PC-3 (cell line): ENCODE data around the gene PDS5A. TPM values are rescaled to one million over a fixed set of nuclear protein-coding genes. Genes with fewer than 3 reads are reported as not detected.
"Not testable (repeated sequence)": the region's sequence is repeated elsewhere in the genome, so short reads cannot be mapped to it uniquely, and the experiment has no call there.

Experiments
- ATAC-seq: fragments of 200-7000 bp; cut with Tn5 transposase; 2 replicates; pipeline ENCODE4 v1.9.1; 2020; ENCODE audit warnings: mild to moderate bottlenecking, moderate library complexity
- BruUV-seq: library from RNA; stranded (reverse); fragments of 400-500 nt; replicated peaks from 2 replicates; lab custom pipeline; 2021; lab: Mats Ljungman, UMichigan
- CTCF ChIA-PET: fragments of 300-600 bp; sonication (Branson Sonifier 250); formaldehyde crosslinking; loops from one replicate; lab custom pipeline; 2022; ENCODE audit warnings: antibody characterized with exemption; lab: Charles Lee
- POLR2A ChIA-PET: fragments of 300-600 bp; sonication (Branson Sonifier 250); formaldehyde crosslinking; loops from one replicate; lab custom pipeline; 2022; ENCODE audit warnings: antibody characterized with exemption; ENCODE audit not compliant: unreplicated experiment; lab: Charles Lee
- DNase-seq: peaks from one replicate; pipeline ENCODE4 v3.0.0-alpha.2; 2015
- H2AFZ ChIP-seq: fragments of 300-600 bp; sonication (generic); 2 replicates; pipeline ENCODE4 v1.6.0; 2016; ENCODE audit warnings: antibody characterized with exemption, low read length
- H3F3A ChIP-seq: fragments of 300-600 bp; sonication (generic); one replicate; pipeline ENCODE4 v1.6.0; 2017; ENCODE audit warnings: antibody characterized with exemption, low read length, control low read depth, mild to moderate bottlenecking; ENCODE audit not compliant: unreplicated experiment
- H3K27ac ChIP-seq: fragments of 300-600 bp; sonication (generic); 2 replicates; pipeline ENCODE4 v1.5.1; 2016; ENCODE audit warnings: mild to moderate bottlenecking, low read length
- H3K27me3 ChIP-seq: fragments of 300-600 bp; sonication (generic); 2 replicates; pipeline ENCODE4 v1.6.1; 2016; ENCODE audit warnings: low read length, mixed read lengths
- H3K36me3 ChIP-seq: fragments of 300-600 bp; sonication (generic); 2 replicates; pipeline ENCODE4 v1.6.1; 2016; ENCODE audit warnings: low read depth, mixed run types, low read length, mixed read lengths
- H3K4me1 ChIP-seq: fragments of 300-600 bp; sonication (generic); 2 replicates; pipeline ENCODE4 v1.5.1; 2016; ENCODE audit warnings: low read length; ENCODE audit not compliant: insufficient read depth
- H3K4me2 ChIP-seq: fragments of 300-600 bp; sonication (generic); 2 replicates; pipeline ENCODE4 v1.6.0; 2016; ENCODE audit warnings: low read length
- H3K4me3 ChIP-seq: fragments of 300-600 bp; sonication (generic); 2 replicates; pipeline ENCODE4 v1.5.1; 2016; ENCODE audit warnings: mild to moderate bottlenecking, low read length, mixed read lengths
- H3K79me2 ChIP-seq: fragments of 300-600 bp; sonication (generic); 2 replicates; pipeline ENCODE4 v1.6.1; 2017; ENCODE audit warnings: low read length, mixed read lengths
- H3K9ac ChIP-seq: fragments of 300-600 bp; sonication (generic); 2 replicates; pipeline ENCODE4 v1.6.0; 2016; ENCODE audit warnings: mild to moderate bottlenecking, low read length
- H3K9me2 ChIP-seq: fragments of 300-600 bp; sonication (generic); replicated peaks from 2 replicates; pipeline ENCODE4 v1.6.1; 2016; ENCODE audit warnings: mixed run types, low read length, mixed read lengths
- H3K9me3 ChIP-seq: fragments of 300-600 bp; sonication (generic); 2 replicates; pipeline ENCODE4 v1.6.1; 2016; ENCODE audit warnings: low read length, mixed read lengths
- H4K20me1 ChIP-seq: fragments of 300-600 bp; sonication (generic); 2 replicates; pipeline ENCODE4 v1.6.1; 2016; ENCODE audit warnings: low read length, mixed read lengths
- CTCF ChIP-seq: fragments of 300-600 bp; sonication (generic); conservative IDR thresholded peaks from 2 replicates; pipeline ENCODE4 v1.5.1; 2017; ENCODE audit warnings: antibody characterized with exemption, low read depth, mild to moderate bottlenecking, low read length
- EZH2 ChIP-seq: fragments of 300-600 bp; sonication (generic); IDR thresholded peaks from one replicate; pipeline ENCODE4 v1.6.1; 2017; ENCODE audit warnings: antibody characterized with exemption, mild to moderate bottlenecking, low read length; ENCODE audit not compliant: unreplicated experiment
- EZH2phosphoT487 ChIP-seq: fragments of 300-600 bp; sonication (generic); IDR thresholded peaks from 2 replicates; pipeline ENCODE4 v1.6.1; 2018; ENCODE audit warnings: mild to moderate bottlenecking, antibody characterized with exemption, low read length, borderline replicate concordance
- intact Hi-C: fragments of 100-400 bp; cut with micrococcal nuclease; formaldehyde crosslinking; loops from 2 replicates; pipeline ENCODE4 v1.9.0; 2023
- total RNA-seq: library from RNA; depleted of rRNA; stranded (reverse); fragments of >200 nt; gene quantifications from 2 replicates; pipeline ENCODE4 v1.2.3, GENCODE V29; 2014

PDS5A gene
- total RNA-seq, 1 experiment from 2014 or later = 39.9 TPM

GRCh38 chr4:39950861-39951481 is 26.7 kb downstream of the PDS5A start:
- H3F3A ChIP-seq = no peaks in the 10 kb centered on the region
- H3K36me3 ChIP-seq = no peaks in the 10 kb centered on the region
- H4K20me1 ChIP-seq = peaks cover 5% of the 10 kb centered on the region; the same call in 1 of the 2 replicates
- ChIA-PET POLR2A (no interaction called here), CTCF (no interaction called here)
- no TSS peak for BruUV-seq
- H3K4me2 ChIP-seq = no peak overlapping the region
- TF ChIP-seq EZH2phosphoT487 (no peak), CTCF (no peak), EZH2 (no peak)
- DNase-seq (no peak), ATAC-seq (no peak)
- no peaks in the 10 kb centered on the region for H3K9me2 ChIP-seq
- H2AFZ ChIP-seq = no peak overlapping the region
- no peak overlapping the region for H3K4me3 ChIP-seq
- intact Hi-C loops = no loop called here
- H3K9me3 ChIP-seq = no peaks in the 10 kb centered on the region
- H3K4me1 ChIP-seq = no peaks in the 10 kb centered on the region
- peaks cover 87% of the 10 kb centered on the region for H3K79me2 ChIP-seq
- H3K9ac ChIP-seq = no peak overlapping the region
- H3K27me3 ChIP-seq = no peaks in the 10 kb centered on the region
- H3K27ac ChIP-seq = no peak overlapping the region

GRCh38 chr4:39947963-39948362 is 29.7 kb downstream of the PDS5A start:
- ChIA-PET POLR2A (no interaction called here), CTCF (no interaction called here)
- H3K9ac ChIP-seq = no peak overlapping the region
- no peaks in the 10 kb centered on the region for H3K9me2 ChIP-seq
- H3F3A ChIP-seq = no peaks in the 10 kb centered on the region
- H2AFZ ChIP-seq = no peak overlapping the region
- BruUV-seq = no TSS peak
- H3K4me2 ChIP-seq = no peak overlapping the region
- no peaks in the 10 kb centered on the region for H3K9me3 ChIP-seq
- DNase-seq = no peak
- no peaks in the 10 kb centered on the region for H3K4me1 ChIP-seq
- intact Hi-C loops = no loop called here
- no peak for ATAC-seq
- H3K79me2 ChIP-seq = peaks cover 80% of the 10 kb centered on the region
- no peak overlapping the region for H3K27ac ChIP-seq
- TF ChIP-seq EZH2phosphoT487 (no peak), CTCF (no peak), EZH2 (no peak)
- H3K27me3 ChIP-seq = no peaks in the 10 kb centered on the region
- no peaks in the 10 kb centered on the region for H3K36me3 ChIP-seq
- peaks cover 5% of the 10 kb centered on the region; the same call in 1 of the 2 replicates for H4K20me1 ChIP-seq
- H3K4me3 ChIP-seq = no peak overlapping the region

- Histone ChIP-seq H3K79me2 (peaks cover 80% of the 10 kb centered on the region), H3K4me1 (no peaks in the 10 kb centered on the region), H3K27me3 (no peaks in the 10 kb centered on the region), H3K9me2 (no peaks in the 10 kb centered on the region), H3K4me3 (no peak overlapping the region), H3K4me2 (no peak overlapping the region), H3F3A (no peaks in the 10 kb centered on the region), H3K36me3 (no peaks in the 10 kb centered on the region), H3K9me3 (no peaks in the 10 kb centered on the region), H3K27ac (no peak overlapping the region), H3K9ac (no peak overlapping the region), H4K20me1 (peaks cover 8% of the 10 kb centered on the region; the same call in 1 of the 2 replicates), H2AFZ (no peak overlapping the region)
- DNase-seq (no peak), ATAC-seq (no peak)
- intact Hi-C loops = no loop called here
- TF ChIP-seq CTCF (no peak), EZH2phosphoT487 (no peak), EZH2 (no peak)
- CTCF ChIA-PET = no interaction called here
- BruUV-seq = no TSS peak
- POLR2A ChIA-PET = no interaction called here
Observed at GRCh38 chr4:39947417-39947816, 30.3 kb downstream of the PDS5A start.

- H3K4me3 ChIP-seq, POLR2A ChIA-PET, H3K36me3 ChIP-seq, ATAC-seq, H3K9me2 ChIP-seq, CTCF ChIA-PET, intact Hi-C loops, H3K4me1 ChIP-seq, H3K27me3 ChIP-seq, H3K27ac ChIP-seq, H3K9me3 ChIP-seq, H3F3A ChIP-seq, H3K9ac ChIP-seq, DNase-seq, BruUV-seq, H2AFZ ChIP-seq, H3K4me2 ChIP-seq: not testable (repeated sequence)
- Histone ChIP-seq H4K20me1 (peaks cover 16% of the 10 kb centered on the region; the same call in 1 of the 2 replicates), H3K79me2 (peaks cover 88% of the 10 kb centered on the region)
Observed at GRCh38 chr4:39944245-39944644, 33.5 kb downstream of the PDS5A start.
